Measurements from ENCODE around the gene ZDHHC14. TPM values are rescaled to one million over a fixed set of nuclear protein-coding genes. Genes with fewer than 3 reads are reported as not detected.
"Not testable (repeated sequence)": the region's sequence is repeated elsewhere in the genome, so short reads cannot be mapped to it uniquely, and the experiment has no call there.

Gene ZDHHC14
- total RNA-seq: 1 to 10 TPM; 2.9 to 3.5 TPM

GRCh38 chr6:157380779-157381561, at the start of gene ZDHHC14:
TSS of gene ZDHHC14 (plus strand) at chr6:157381190.
- Mint-ChIP-seq H3K27ac (peak within 1 kb of the TSS; percentile 72), H3K27me3 (peaks cover 17% of the 10 kb centered on the region), H3K4me1 (peaks cover 36% of the 10 kb centered on the region), H3K36me3 (peaks cover 7% of the 10 kb centered on the region), H3K4me3 (peak within 1 kb of the TSS; percentile 85), H3K9me3 (no peaks in the 10 kb centered on the region)
- peak; percentile 92 for DNase-seq

GRCh38 chr6:157332813-157333212, 48.2 kb upstream of the ZDHHC14 start:
- Mint-ChIP-seq H3K27ac (no peak overlapping the region), H3K4me3 (no peak overlapping the region), H3K4me1 (no peaks in the 10 kb centered on the region), H3K36me3 (no peaks in the 10 kb centered on the region), H3K27me3 (peaks cover 64% of the 10 kb centered on the region), H3K9me3 (no peaks in the 10 kb centered on the region)
- DNase-seq: no peak

GRCh38 chr6:157333537-157333936, 47.5 kb upstream of the ZDHHC14 start:
- DNase-seq: no peak
- H3K9me3 Mint-ChIP-seq: no peaks in the 10 kb centered on the region
- H3K27ac Mint-ChIP-seq: no peak overlapping the region
- H3K4me1 Mint-ChIP-seq: no peaks in the 10 kb centered on the region
- no peak overlapping the region for H3K4me3 Mint-ChIP-seq
- H3K27me3 Mint-ChIP-seq: peaks cover 57% of the 10 kb centered on the region
- no peaks in the 10 kb centered on the region for H3K36me3 Mint-ChIP-seq

- Mint-ChIP-seq H3K4me1 (no peaks in the 10 kb centered on the region), H3K4me3 (no peak overlapping the region), H3K36me3 (no peaks in the 10 kb centered on the region), H3K27me3 (peaks cover 53% of the 10 kb centered on the region), H3K9me3 (no peaks in the 10 kb centered on the region), H3K27ac (no peak overlapping the region)
- DNase-seq: no peak
Measured at GRCh38 chr6:157333956-157334355, 47.0 kb upstream of the ZDHHC14 start.

GRCh38 chr6:157335829-157336228, 45.2 kb upstream of the ZDHHC14 start:
- no peaks in the 10 kb centered on the region for H3K9me3 Mint-ChIP-seq
- H3K4me3 Mint-ChIP-seq: no peak overlapping the region
- no peak for DNase-seq
- H3K27me3 Mint-ChIP-seq: peaks cover 51% of the 10 kb centered on the region
- H3K27ac Mint-ChIP-seq: no peak overlapping the region
- H3K4me1 Mint-ChIP-seq: no peaks in the 10 kb centered on the region
- H3K36me3 Mint-ChIP-seq: no peaks in the 10 kb centered on the region

GRCh38 chr6:157337276-157337675, 43.7 kb upstream of the ZDHHC14 start:
- H3K27ac Mint-ChIP-seq, H3K9me3 Mint-ChIP-seq, H3K4me1 Mint-ChIP-seq, DNase-seq, H3K4me3 Mint-ChIP-seq, H3K36me3 Mint-ChIP-seq: not testable (repeated sequence)
- H3K27me3 Mint-ChIP-seq: peaks cover 63% of the 10 kb centered on the region

- H3K36me3 Mint-ChIP-seq: no peaks in the 10 kb centered on the region
- no peak for DNase-seq
- no peak overlapping the region for H3K27ac Mint-ChIP-seq
- no peaks in the 10 kb centered on the region for H3K9me3 Mint-ChIP-seq
- H3K27me3 Mint-ChIP-seq: peaks cover 62% of the 10 kb centered on the region
- H3K4me3 Mint-ChIP-seq: no peak overlapping the region
- no peaks in the 10 kb centered on the region for H3K4me1 Mint-ChIP-seq
Measured at GRCh38 chr6:157337751-157338150, 43.2 kb upstream of the ZDHHC14 start.

- DNase-seq: no peak
- H3K9me3 Mint-ChIP-seq: no peaks in the 10 kb centered on the region
- H3K27me3 Mint-ChIP-seq: peaks cover 56% of the 10 kb centered on the region
- H3K36me3 Mint-ChIP-seq: no peaks in the 10 kb centered on the region
- no peak overlapping the region for H3K27ac Mint-ChIP-seq
- no peaks in the 10 kb centered on the region for H3K4me1 Mint-ChIP-seq
- no peak overlapping the region for H3K4me3 Mint-ChIP-seq
Measured at GRCh38 chr6:157339432-157339831, 41.6 kb upstream of the ZDHHC14 start.

- Mint-ChIP-seq H3K4me1 (no peaks in the 10 kb centered on the region), H3K9me3 (no peaks in the 10 kb centered on the region), H3K36me3 (no peaks in the 10 kb centered on the region), H3K27me3 (peaks cover 47% of the 10 kb centered on the region), H3K27ac (no peak overlapping the region), H3K4me3 (no peak overlapping the region)
- no peak for DNase-seq
Measured at GRCh38 chr6:157343732-157344131, 37.3 kb upstream of the ZDHHC14 start.

- peaks cover 33% of the 10 kb centered on the region for H3K27me3 Mint-ChIP-seq
Measured at GRCh38 chr6:157346373-157346772, 34.6 kb upstream of the ZDHHC14 start.

GRCh38 chr6:157358287-157358686, 22.7 kb upstream of the ZDHHC14 start:
- Mint-ChIP-seq H3K4me1 (peaks cover under 1% of the 10 kb centered on the region), H3K27ac (no peak overlapping the region), H3K27me3 (peaks cover 40% of the 10 kb centered on the region), H3K36me3 (no peaks in the 10 kb centered on the region), H3K9me3 (no peaks in the 10 kb centered on the region), H3K4me3 (no peak overlapping the region)
- no peak for DNase-seq

More at GRCh38 chr6:157346373-157346772, 34.6 kb upstream of the ZDHHC14 start:
- DNase-seq: no peak
- H3K4me1 Mint-ChIP-seq: no peaks in the 10 kb centered on the region
- H3K9me3 Mint-ChIP-seq: no peaks in the 10 kb centered on the region
- H3K27ac Mint-ChIP-seq: no peak overlapping the region
- H3K4me3 Mint-ChIP-seq: no peak overlapping the region
- no peaks in the 10 kb centered on the region for H3K36me3 Mint-ChIP-seq

- DNase-seq: no peak
- no peaks in the 10 kb centered on the region for H3K9me3 Mint-ChIP-seq
- peaks cover 2% of the 10 kb centered on the region for H3K4me1 Mint-ChIP-seq
- no peak overlapping the region for H3K27ac Mint-ChIP-seq
- peaks cover 42% of the 10 kb centered on the region for H3K27me3 Mint-ChIP-seq
- no peaks in the 10 kb centered on the region for H3K36me3 Mint-ChIP-seq
- H3K4me3 Mint-ChIP-seq: no peak overlapping the region
Measured at GRCh38 chr6:157361886-157362285, 19.1 kb upstream of the ZDHHC14 start.

GRCh38 chr6:157364705-157365104, 16.3 kb upstream of the ZDHHC14 start:
- DNase-seq: no peak

GRCh38 chr6:157366648-157367047, 14.3 kb upstream of the ZDHHC14 start:
- DNase-seq: no peak
- Mint-ChIP-seq H3K27me3 (peaks cover 57% of the 10 kb centered on the region), H3K4me3 (no peak overlapping the region), H3K9me3 (no peaks in the 10 kb centered on the region), H3K36me3 (no peaks in the 10 kb centered on the region), H3K27ac (no peak overlapping the region), H3K4me1 (peaks cover 21% of the 10 kb centered on the region)

More at GRCh38 chr6:157364705-157365104, 16.3 kb upstream of the ZDHHC14 start:
- no peak overlapping the region for H3K27ac Mint-ChIP-seq
- no peak overlapping the region for H3K4me3 Mint-ChIP-seq
- H3K9me3 Mint-ChIP-seq: no peaks in the 10 kb centered on the region
- H3K36me3 Mint-ChIP-seq: no peaks in the 10 kb centered on the region
- peaks cover 48% of the 10 kb centered on the region for H3K27me3 Mint-ChIP-seq
- H3K4me1 Mint-ChIP-seq: peaks cover 18% of the 10 kb centered on the region

- peak overlapping the region; percentile 38 for H3K27ac Mint-ChIP-seq
- peaks cover 19% of the 10 kb centered on the region for H3K4me1 Mint-ChIP-seq
- H3K27me3 Mint-ChIP-seq: peaks cover 57% of the 10 kb centered on the region
- no peaks in the 10 kb centered on the region for H3K36me3 Mint-ChIP-seq
- no peak overlapping the region for H3K4me3 Mint-ChIP-seq
- H3K9me3 Mint-ChIP-seq: no peaks in the 10 kb centered on the region
- no peak for DNase-seq
Measured at GRCh38 chr6:157368359-157369049, 12.5 kb upstream of the ZDHHC14 start.

- peaks cover 54% of the 10 kb centered on the region for H3K27me3 Mint-ChIP-seq
Measured at GRCh38 chr6:157370755-157371154, 10.2 kb upstream of the ZDHHC14 start.

More at GRCh38 chr6:157370755-157371154, 10.2 kb upstream of the ZDHHC14 start:
- Mint-ChIP-seq H3K4me1 (peaks cover 19% of the 10 kb centered on the region), H3K27ac (no peak overlapping the region), H3K4me3 (no peak overlapping the region), H3K9me3 (no peaks in the 10 kb centered on the region), H3K36me3 (no peaks in the 10 kb centered on the region)
- no peak for DNase-seq

All from activated naive CD8-positive, alpha-beta T cell treated with anti-CD3 and anti-CD28 coated beads for 36 hours (primary cell).